Measurements from ENCODE around the gene GDPD3.
"Not testable (repeated sequence)": the region's sequence is repeated elsewhere in the genome, so short reads cannot be mapped to it uniquely, and the experiment has no call there.

Gene GDPD3

DNA sequence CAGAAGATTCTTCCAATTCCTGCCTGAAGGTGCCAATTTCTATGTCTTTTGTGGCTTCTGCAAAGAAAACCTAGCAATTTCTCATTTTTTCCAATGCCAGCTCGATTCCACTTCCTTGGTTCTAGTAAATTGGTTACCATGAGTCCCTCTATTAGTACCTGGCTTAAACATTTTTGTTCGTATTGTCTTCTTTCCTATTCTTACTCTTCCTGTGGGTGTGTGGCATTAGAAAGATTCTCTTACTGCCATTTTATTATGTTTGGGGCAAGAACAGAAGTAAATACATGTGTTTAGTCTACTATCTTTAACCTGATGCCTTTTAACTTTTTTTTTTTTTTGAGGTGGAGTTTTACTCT lies 30.0 kb upstream of the GDPD3 start:
- Histone ChIP-seq H3K9ac (ENCODE audit: low read depth in 1 of 2, low read length in 2 of 2) (no peak overlapping the region), H3K36me3 (ENCODE audit: control insufficient read depth in 1 of 2, insufficient read depth in 2 of 2, low read length in 2 of 2) (no peaks in the 10 kb centered on the region), H3K27me3 (ENCODE audit: control insufficient read depth in 1 of 2, insufficient read depth in 2 of 2, low read length in 2 of 2) (no peaks in the 10 kb centered on the region), H3K27ac (ENCODE audit: low read depth, low read length) (no peak overlapping the region), H3K4me3 (ENCODE audit: low read depth in 1 of 2, low read length in 2 of 2) (no peak overlapping the region), H3K4me1 (ENCODE audit: control insufficient read depth in 1 of 2, insufficient read depth in 2 of 2, low read length in 2 of 2) (peaks cover 8 to 10% of the 10 kb centered on the region in 2 donors), H3K9me3 (ENCODE audit: control insufficient read depth in 1 of 2, low read length in 2 of 2) (no peaks in the 10 kb centered on the region)

DNA sequence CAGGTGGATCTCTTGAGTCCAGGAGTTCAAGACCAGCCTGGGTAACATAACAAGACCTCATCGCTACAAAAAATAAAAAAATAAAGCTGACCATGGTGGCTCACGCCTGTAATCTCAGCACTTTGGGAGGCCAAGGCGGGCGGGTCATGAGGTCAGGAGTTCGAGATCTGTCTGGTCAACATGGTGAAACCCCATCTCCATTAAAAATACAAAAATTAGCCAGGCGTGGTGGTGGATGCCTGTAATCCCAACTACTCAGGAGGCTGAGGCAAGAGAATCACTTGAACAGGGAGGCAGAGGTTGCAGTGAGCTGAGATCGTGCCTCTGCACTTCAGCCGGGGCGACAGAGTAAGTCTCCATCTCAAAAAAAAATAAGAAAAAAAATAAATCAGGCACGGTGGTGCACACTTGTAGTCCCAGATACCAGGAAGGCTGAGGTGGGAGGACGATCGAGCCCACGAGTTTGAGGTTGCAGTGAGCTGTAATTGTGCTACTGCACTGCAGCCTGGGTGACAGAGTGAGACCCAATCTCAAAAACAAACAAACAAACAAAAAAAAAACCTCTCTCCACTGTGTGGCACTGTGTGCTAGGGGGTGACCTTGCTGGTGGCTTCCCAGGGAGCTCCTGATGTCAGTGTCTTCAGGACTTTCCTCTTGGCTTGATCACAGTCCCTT lies 29.5 kb upstream of the GDPD3 start:
- Histone ChIP-seq H3K9ac (ENCODE audit: low read depth in 1 of 2, low read length in 2 of 2) (no peak overlapping the region), H3K36me3 (ENCODE audit: control insufficient read depth in 1 of 2, insufficient read depth in 2 of 2, low read length in 2 of 2) (no peaks in the 10 kb centered on the region), H3K4me1 (ENCODE audit: control insufficient read depth in 1 of 2, insufficient read depth in 2 of 2, low read length in 2 of 2) (peaks cover 8 to 10% of the 10 kb centered on the region in 2 donors), H3K9me3 (ENCODE audit: control insufficient read depth in 1 of 2, low read length in 2 of 2) (no peaks in the 10 kb centered on the region), H3K27me3 (ENCODE audit: control insufficient read depth in 1 of 2, insufficient read depth in 2 of 2, low read length in 2 of 2) (no peaks in the 10 kb centered on the region), H3K27ac (ENCODE audit: low read depth, low read length) (no peak overlapping the region), H3K4me3 (ENCODE audit: low read depth in 1 of 2, low read length in 2 of 2) (no peak overlapping the region)

- Histone ChIP-seq H3K36me3 (ENCODE audit: control insufficient read depth in 1 of 2, insufficient read depth in 2 of 2, low read length in 2 of 2) (no peaks in the 10 kb centered on the region), H3K4me1 (ENCODE audit: control insufficient read depth in 1 of 2, insufficient read depth in 2 of 2, low read length in 2 of 2) (peaks cover 8 to 10% of the 10 kb centered on the region in 2 donors), H3K27ac (ENCODE audit: low read depth, low read length) (no peak overlapping the region), H3K4me3 (ENCODE audit: low read depth in 1 of 2, low read length in 2 of 2) (no peak overlapping the region), H3K9ac (ENCODE audit: low read depth in 1 of 2, low read length in 2 of 2) (no peak overlapping the region), H3K9me3 (ENCODE audit: control insufficient read depth in 1 of 2, low read length in 2 of 2) (no peaks in the 10 kb centered on the region), H3K27me3 (ENCODE audit: control insufficient read depth in 1 of 2, insufficient read depth in 2 of 2, low read length in 2 of 2) (no peaks in the 10 kb centered on the region)
These were observed 28.4 kb upstream of the GDPD3 start for GRCh38 chr16:30141750-30142149.

- Histone ChIP-seq H3K4me3 (ENCODE audit: low read depth in 1 of 2, low read length in 2 of 2) (peak overlapping the region; percentile 1 to 40), H3K36me3 (ENCODE audit: control insufficient read depth in 1 of 2, insufficient read depth in 2 of 2, low read length in 2 of 2) (no peaks in the 10 kb centered on the region), H3K27me3 (ENCODE audit: control insufficient read depth in 1 of 2, insufficient read depth in 2 of 2, low read length in 2 of 2) (no peaks in the 10 kb centered on the region), H3K4me1 (ENCODE audit: control insufficient read depth in 1 of 2, insufficient read depth in 2 of 2, low read length in 2 of 2) (peaks cover 8 to 10% of the 10 kb centered on the region in 2 donors), H3K9ac (ENCODE audit: low read depth in 1 of 2, low read length in 2 of 2) (no peak overlapping the region), H3K27ac (ENCODE audit: low read depth, low read length) (no peak overlapping the region), H3K9me3 (ENCODE audit: control insufficient read depth in 1 of 2, low read length in 2 of 2) (no peaks in the 10 kb centered on the region)
These were observed 26.5 kb upstream of the GDPD3 start for GRCh38 chr16:30139583-30140481.

DNA sequence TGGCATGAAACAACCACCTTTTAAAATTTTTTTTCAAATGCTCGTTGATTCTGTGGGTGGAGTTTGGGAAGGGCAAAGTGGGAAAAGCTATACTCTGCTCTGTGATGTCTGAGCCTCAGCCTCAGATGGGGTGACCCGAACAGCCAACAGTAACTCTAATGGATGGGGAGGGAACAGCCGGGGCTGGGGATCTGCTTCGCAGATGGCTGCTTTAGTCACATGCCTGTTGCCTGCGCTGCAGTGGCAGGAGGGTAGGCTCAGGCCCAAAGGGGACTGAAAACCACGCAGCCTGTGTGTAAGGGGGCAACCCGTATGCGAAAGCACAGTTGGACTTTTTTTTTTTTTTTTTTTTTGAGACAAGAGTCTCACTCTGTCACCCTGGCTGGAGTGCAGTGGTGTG lies 24.6 kb upstream of the GDPD3 start:
- Histone ChIP-seq H3K4me1 (ENCODE audit: control insufficient read depth in 1 of 2, insufficient read depth in 2 of 2, low read length in 2 of 2) (peaks cover 8 to 10% of the 10 kb centered on the region in 2 donors), H3K27me3 (ENCODE audit: control insufficient read depth in 1 of 2, insufficient read depth in 2 of 2, low read length in 2 of 2) (no peaks in the 10 kb centered on the region), H3K9ac (ENCODE audit: low read depth in 1 of 2, low read length in 2 of 2) (no peak overlapping the region), H3K4me3 (ENCODE audit: low read depth in 1 of 2, low read length in 2 of 2) (no peak overlapping the region), H3K9me3 (ENCODE audit: control insufficient read depth in 1 of 2, low read length in 2 of 2) (no peaks in the 10 kb centered on the region), H3K27ac (ENCODE audit: low read depth, low read length) (no peak overlapping the region), H3K36me3 (ENCODE audit: control insufficient read depth in 1 of 2, insufficient read depth in 2 of 2, low read length in 2 of 2) (no peaks in the 10 kb centered on the region)

DNA sequence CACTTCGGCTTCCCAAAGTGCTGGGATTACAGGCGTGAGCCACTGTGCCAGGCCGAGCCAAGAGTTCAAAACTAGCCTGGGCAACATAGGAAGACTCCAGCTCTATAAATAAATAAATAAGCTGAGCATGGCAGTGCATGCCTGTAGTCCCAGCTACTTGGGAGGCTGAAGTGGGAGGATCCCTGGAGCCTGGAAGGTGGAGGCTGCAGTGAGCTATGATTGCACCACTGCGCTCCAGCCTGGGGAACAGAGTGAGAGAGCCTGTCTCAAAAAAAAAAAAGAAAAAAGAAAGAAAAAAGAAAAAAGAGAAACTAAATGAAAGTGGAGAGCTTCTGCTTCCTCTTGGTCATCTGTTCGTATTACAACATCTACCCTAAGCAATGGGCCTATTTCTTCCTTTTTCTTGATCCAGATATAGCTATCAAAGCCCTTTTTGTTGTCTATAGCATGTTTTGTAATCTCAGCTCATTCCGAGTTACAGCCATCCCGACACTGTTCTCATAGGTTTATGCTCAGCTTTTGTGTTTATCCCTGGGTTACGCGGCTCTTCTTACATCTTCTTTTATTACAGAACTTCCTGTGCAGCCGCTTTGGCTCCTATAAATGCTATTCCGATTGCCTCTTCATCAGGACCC lies 23.8 kb upstream of the GDPD3 start:
- no peak overlapping the region for H3K27ac ChIP-seq (ENCODE audit: low read depth, low read length)
- no peaks in the 10 kb centered on the region for H3K9me3 ChIP-seq (ENCODE audit: control insufficient read depth in 1 of 2, low read length in 2 of 2)
- H3K9ac ChIP-seq (ENCODE audit: low read depth in 1 of 2, low read length in 2 of 2): no peak overlapping the region
- H3K4me3 ChIP-seq (ENCODE audit: low read depth in 1 of 2, low read length in 2 of 2): no peak overlapping the region
- H3K4me1 ChIP-seq (ENCODE audit: control insufficient read depth in 1 of 2, insufficient read depth in 2 of 2, low read length in 2 of 2): peaks cover 8 to 10% of the 10 kb centered on the region in 2 donors
- no peaks in the 10 kb centered on the region for H3K27me3 ChIP-seq (ENCODE audit: control insufficient read depth in 1 of 2, insufficient read depth in 2 of 2, low read length in 2 of 2)
- no peaks in the 10 kb centered on the region for H3K36me3 ChIP-seq (ENCODE audit: control insufficient read depth in 1 of 2, insufficient read depth in 2 of 2, low read length in 2 of 2)

DNA sequence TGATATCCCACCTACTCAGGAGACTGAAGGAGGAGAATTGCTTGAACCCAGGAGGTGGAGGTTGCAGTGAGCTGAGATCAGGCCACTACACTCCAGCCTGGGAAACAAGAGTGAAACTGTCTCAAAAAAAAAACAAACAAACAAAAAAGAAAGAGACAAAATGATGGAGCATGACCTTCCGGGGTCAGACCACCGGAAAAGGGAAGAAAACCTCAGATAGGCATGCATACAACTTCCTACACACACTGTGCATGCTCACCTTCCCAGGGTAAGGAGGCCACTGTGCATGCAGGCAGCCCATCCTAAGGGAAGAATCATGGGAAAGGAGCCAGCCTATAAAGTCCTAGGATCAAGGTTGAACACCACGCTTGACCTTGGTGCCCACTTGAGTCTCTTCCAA lies 19.3 kb upstream of the GDPD3 start:
- no peaks in the 10 kb centered on the region for H3K27me3 ChIP-seq (ENCODE audit: control insufficient read depth in 1 of 2, insufficient read depth in 2 of 2, low read length in 2 of 2)
- no peak overlapping the region for H3K27ac ChIP-seq (ENCODE audit: low read depth, low read length)
- H3K9ac ChIP-seq (ENCODE audit: low read depth in 1 of 2, low read length in 2 of 2): no peak overlapping the region
- no peaks in the 10 kb centered on the region for H3K4me1 ChIP-seq (ENCODE audit: control insufficient read depth in 1 of 2, insufficient read depth in 2 of 2, low read length in 2 of 2)
- no peaks in the 10 kb centered on the region for H3K36me3 ChIP-seq (ENCODE audit: control insufficient read depth in 1 of 2, insufficient read depth in 2 of 2, low read length in 2 of 2)
- no peak overlapping the region for H3K4me3 ChIP-seq (ENCODE audit: low read depth in 1 of 2, low read length in 2 of 2)
- no peaks in the 10 kb centered on the region for H3K9me3 ChIP-seq (ENCODE audit: control insufficient read depth in 1 of 2, low read length in 2 of 2)

- Histone ChIP-seq H3K36me3 (ENCODE audit: control insufficient read depth in 1 of 2, insufficient read depth in 2 of 2, low read length in 2 of 2) (no peaks in the 10 kb centered on the region), H3K27me3 (ENCODE audit: control insufficient read depth in 1 of 2, insufficient read depth in 2 of 2, low read length in 2 of 2) (no peaks in the 10 kb centered on the region), H3K9ac (ENCODE audit: low read depth in 1 of 2, low read length in 2 of 2) (no peak overlapping the region), H3K9me3 (ENCODE audit: control insufficient read depth in 1 of 2, low read length in 2 of 2) (no peaks in the 10 kb centered on the region), H3K27ac (ENCODE audit: low read depth, low read length) (no peak overlapping the region), H3K4me3 (ENCODE audit: low read depth in 1 of 2, low read length in 2 of 2) (no peak overlapping the region), H3K4me1 (ENCODE audit: control insufficient read depth in 1 of 2, insufficient read depth in 2 of 2, low read length in 2 of 2) (no peaks in the 10 kb centered on the region)
These were observed 18.6 kb upstream of the GDPD3 start for GRCh38 chr16:30131869-30132475.

DNA sequence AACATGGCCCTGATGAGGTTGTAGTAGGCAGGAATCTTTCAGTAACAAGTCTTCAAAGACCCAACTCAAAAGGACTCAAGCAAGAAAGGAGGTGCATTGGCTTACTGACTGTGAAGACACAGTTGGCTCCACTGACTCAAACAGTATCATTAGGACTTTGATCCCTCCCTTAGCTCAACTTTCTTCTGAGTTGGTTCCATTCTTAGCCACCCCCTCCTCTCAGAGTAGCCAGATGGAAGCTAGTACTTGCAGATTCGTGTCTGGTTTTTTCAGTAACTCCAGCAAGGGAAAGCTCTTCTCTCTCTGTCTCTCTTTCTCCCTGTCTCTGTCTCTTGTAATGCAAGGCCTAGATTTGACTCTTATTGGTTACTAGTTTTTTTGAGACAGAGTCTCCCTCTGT lies 14.7 kb upstream of the GDPD3 start:
- Histone ChIP-seq H3K9ac (ENCODE audit: low read depth in 1 of 2, low read length in 2 of 2) (no peak overlapping the region), H3K4me1 (ENCODE audit: control insufficient read depth in 1 of 2, insufficient read depth in 2 of 2, low read length in 2 of 2) (peaks cover 0 to 9% of the 10 kb centered on the region in 2 donors), H3K27me3 (ENCODE audit: control insufficient read depth in 1 of 2, insufficient read depth in 2 of 2, low read length in 2 of 2) (no peaks in the 10 kb centered on the region), H3K27ac (ENCODE audit: low read depth, low read length) (no peak overlapping the region), H3K9me3 (ENCODE audit: control insufficient read depth in 1 of 2, low read length in 2 of 2) (no peaks in the 10 kb centered on the region), H3K4me3 (ENCODE audit: low read depth in 1 of 2, low read length in 2 of 2) (no peak overlapping the region), H3K36me3 (ENCODE audit: control insufficient read depth in 1 of 2, insufficient read depth in 2 of 2, low read length in 2 of 2) (no peaks in the 10 kb centered on the region)

DNA sequence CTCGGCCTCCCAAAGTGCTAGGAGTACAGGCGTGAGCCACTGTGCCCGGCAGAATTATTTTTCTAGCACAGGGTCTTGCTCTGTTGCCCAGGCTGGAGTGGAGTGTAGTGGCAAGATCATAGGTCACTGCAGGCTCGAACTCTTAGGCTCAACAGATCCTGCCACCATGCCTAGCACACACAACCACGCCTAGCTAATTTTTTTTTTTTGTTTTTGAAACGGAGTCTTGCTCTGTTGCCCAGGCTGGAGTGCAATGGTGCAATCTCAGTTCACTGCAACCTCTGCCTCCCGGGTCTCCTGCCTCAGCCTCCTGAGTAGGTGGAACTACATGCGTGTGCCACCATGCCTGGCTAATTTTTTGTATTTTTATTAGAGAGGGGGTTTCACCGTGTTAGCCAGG lies 12.4 kb upstream of the GDPD3 start:
- H3K36me3 ChIP-seq (ENCODE audit: control insufficient read depth in 1 of 2, insufficient read depth in 2 of 2, low read length in 2 of 2); H3K4me3 ChIP-seq (ENCODE audit: low read depth in 1 of 2, low read length in 2 of 2); H3K9me3 ChIP-seq (ENCODE audit: control insufficient read depth in 1 of 2, low read length in 2 of 2); H3K27ac ChIP-seq (ENCODE audit: low read depth, low read length); H3K27me3 ChIP-seq (ENCODE audit: control insufficient read depth in 1 of 2, insufficient read depth in 2 of 2, low read length in 2 of 2); H3K9ac ChIP-seq (ENCODE audit: low read depth in 1 of 2, low read length in 2 of 2): not testable (repeated sequence)
- peaks cover 12 to 27% of the 10 kb centered on the region in 2 donors for H3K4me1 ChIP-seq (ENCODE audit: control insufficient read depth in 1 of 2, insufficient read depth in 2 of 2, low read length in 2 of 2)

Measured in duodenal mucosa (tissue), 2 donors.